H1 (cell line): ENCODE results near the gene SBF2. TPM values are rescaled to one million over a fixed set of nuclear protein-coding genes. Genes with fewer than 3 reads are reported as not detected.
A peak's percentile ranks its signal among the peaks of the same experiment; 100 is the strongest.

ENCODE experiments used
- CTCF ChIA-PET: fragments of 300-600 bp; sonication (Branson Sonifier 250); formaldehyde crosslinking; loops from one replicate; lab custom pipeline; 2021; ENCODE audit not compliant: partially characterized antibody; lab: Charles Lee
- POLR2A ChIA-PET: fragments of 300-600 bp; sonication (Branson Sonifier 250); formaldehyde crosslinking; loops from one replicate; lab custom pipeline; 2021; ENCODE audit warnings: inconsistent platforms; ENCODE audit not compliant: partially characterized antibody; lab: Charles Lee
- DNase-seq, 2 experiments: peaks; one replicate each; pipeline versions ENCODE4 v3.0.0 to v3.0.0-alpha.2; 2010 to 2022; ENCODE audit warnings: low spot score in 2 of 2, low read depth in 1 of 2, mixed read lengths in 1 of 2
- FAIRE-seq: peaks from 2 replicates; lab custom pipeline; 2011; peaks lifted over from hg19 to GRCh38; lab: Jason Lieb, UNC
- H2AFZ ChIP-seq: 2 replicates; pipeline ENCODE4 v1.8.1; 2012; ENCODE audit warnings: low read length, inconsistent platforms
- H2AK5ac ChIP-seq: 2 replicates; pipeline ENCODE4 v1.6.1; 2013; ENCODE audit warnings: low read depth, low read length
- H2BK120ac ChIP-seq: replicated peaks from 2 replicates; pipeline ENCODE3; 2013; ENCODE audit warnings: low read depth, low read length, inconsistent platforms
- H2BK12ac ChIP-seq: 2 replicates; pipeline ENCODE4 v1.6.1; 2013; ENCODE audit warnings: low read depth, low read length
- H2BK15ac ChIP-seq: 2 replicates; pipeline ENCODE4 v1.6.1; 2013; ENCODE audit warnings: low read length
- H2BK20ac ChIP-seq: 2 replicates; pipeline ENCODE4 v1.6.1; 2013; ENCODE audit warnings: low read length
- H2BK5ac ChIP-seq: 2 replicates; pipeline ENCODE4 v1.6.1; 2013; ENCODE audit warnings: low read depth, low read length
- H3K14ac ChIP-seq: 2 replicates; pipeline ENCODE4 v1.6.1; 2013; ENCODE audit warnings: inconsistent platforms; ENCODE audit not compliant: insufficient read length
- H3K18ac ChIP-seq: 2 replicates; pipeline ENCODE4 v1.6.1; 2013; ENCODE audit warnings: low read length; ENCODE audit errors: extremely low read depth
- H3K23ac ChIP-seq: 2 replicates; pipeline ENCODE4 v1.6.1; 2013; ENCODE audit warnings: inconsistent platforms; ENCODE audit not compliant: insufficient read length
- H3K23me2 ChIP-seq: 2 replicates; pipeline ENCODE4 v1.6.1; 2013; ENCODE audit warnings: low read depth, low read length
- H3K27ac ChIP-seq: 2 replicates; pipeline ENCODE4 v1.6.1; 2011; ENCODE audit warnings: low read depth, low read length, inconsistent platforms
- H3K27me3 ChIP-seq, 4 experiments: replicated peaks in 1 of 4; 1 replicate in 1 of 4; 2 replicates in 3 of 4; pipeline versions ENCODE4 v1.6.1 to v1.8.1; 2011 to 2013; ENCODE audit warnings: low read length in 3 of 4, mild to moderate bottlenecking in 3 of 4, inconsistent platforms in 2 of 4, mixed read lengths in 2 of 4, moderate library complexity in 1 of 4; ENCODE audit not compliant: control insufficient read depth in 3 of 4, insufficient read depth in 3 of 4; ENCODE audit errors: extremely low read depth in 1 of 4
- H3K36me3 ChIP-seq, 4 experiments: 2 replicates each; pipeline versions ENCODE4 v1.6.1 to v1.8.1; 2011 to 2013; ENCODE audit warnings: mild to moderate bottlenecking in 4 of 4, low read length in 3 of 4, moderate library complexity in 2 of 4, control low read depth in 1 of 4, inconsistent platforms in 1 of 4; ENCODE audit not compliant: insufficient read depth in 4 of 4, control insufficient read depth in 2 of 4
- H3K4ac ChIP-seq: replicated peaks from 2 replicates; pipeline ENCODE3; 2013; ENCODE audit warnings: low read length, low read depth, mixed read lengths, inconsistent platforms; ENCODE audit not compliant: insufficient read length
- H3K4me1 ChIP-seq, 4 experiments: replicated peaks in 1 of 4; 1 replicate in 1 of 4; 2 replicates in 3 of 4; pipeline versions ENCODE4 v1.6.1 to v1.8.1; 2011 to 2013; ENCODE audit warnings: low read length in 3 of 4, inconsistent platforms in 2 of 4, mixed read lengths in 1 of 4; ENCODE audit not compliant: insufficient read depth in 4 of 4, control insufficient read depth in 3 of 4
- H3K4me2 ChIP-seq, 2 experiments: 2 replicates each; pipeline versions ENCODE4 v1.6.1 to v1.8.1; 2011 to 2013; ENCODE audit warnings: low read depth in 2 of 2, low read length in 2 of 2, control low read depth in 1 of 2, inconsistent platforms in 1 of 2, mild to moderate bottlenecking in 1 of 2; ENCODE audit not compliant: insufficient read depth in 1 of 2
- H3K4me3 ChIP-seq, 4 experiments: fragments of 200-600, 300-600 bp in 1 of 4; sonication (generic), shearing (Covaris generic), sonication (Bioruptor Twin) in 1 of 4; 2 replicates each; pipeline versions ENCODE4 v1.5.1 to v1.8.1; 2011 to 2016; ENCODE audit warnings: low read length in 4 of 4, low read depth in 3 of 4, control low read depth in 2 of 4, inconsistent platforms in 2 of 4, mild to moderate bottlenecking in 2 of 4, mixed read lengths in 1 of 4, moderate library complexity in 1 of 4; ENCODE audit not compliant: insufficient read depth in 2 of 4; ENCODE audit errors: extremely low read depth in 1 of 4
- H3K56ac ChIP-seq: replicated peaks from 2 replicates; pipeline ENCODE3; 2013; ENCODE audit warnings: low read depth, mild to moderate bottlenecking, mixed read lengths, low read length, inconsistent platforms; ENCODE audit not compliant: insufficient read length
- H3K79me1 ChIP-seq: 2 replicates; pipeline ENCODE4 v1.6.1; 2013; ENCODE audit warnings: low read depth, low read length, control low read depth
- H3K79me2 ChIP-seq, 2 experiments: 2 replicates each; pipeline versions ENCODE4 v1.6.1 to v1.8.1; 2012 to 2013; ENCODE audit warnings: low read length in 2 of 2, mild to moderate bottlenecking in 2 of 2, inconsistent platforms in 1 of 2; ENCODE audit not compliant: insufficient read depth in 2 of 2, control insufficient read depth in 1 of 2
- H3K9ac ChIP-seq, 4 experiments: replicated peaks in 1 of 4; 1 replicate in 1 of 4; 2 replicates in 3 of 4; pipeline versions ENCODE4 v1.6.1 to v1.8.1; 2011 to 2013; ENCODE audit warnings: low read depth in 3 of 4, low read length in 3 of 4, control low read depth in 2 of 4, mild to moderate bottlenecking in 2 of 4, moderate library complexity in 2 of 4, inconsistent platforms in 1 of 4; ENCODE audit errors: extremely low read depth in 1 of 4
- H3K9me3 ChIP-seq, 2 experiments: 2 replicates each; pipeline versions ENCODE4 v1.6.1 to v1.8.1; 2012 to 2013; ENCODE audit warnings: mild to moderate bottlenecking in 2 of 2, moderate library complexity in 2 of 2, control low read depth in 1 of 2, inconsistent platforms in 1 of 2, low read depth in 1 of 2, low read length in 1 of 2, mixed read lengths in 1 of 2; ENCODE audit not compliant: insufficient read depth in 2 of 2
- H4K20me1 ChIP-seq, 2 experiments: replicated peaks in 1 of 2; 2 replicates each; pipeline versions ENCODE3 to v1.8.1; 2011 to 2013; ENCODE audit warnings: inconsistent platforms in 2 of 2, low read length in 2 of 2, mild to moderate bottlenecking in 1 of 2; ENCODE audit not compliant: insufficient read depth in 2 of 2, control insufficient read depth in 1 of 2
- H4K5ac ChIP-seq: 2 replicates; pipeline ENCODE4 v1.6.1; 2013; ENCODE audit warnings: low read length, low read depth, mixed read lengths, inconsistent platforms; ENCODE audit not compliant: insufficient read length
- H4K8ac ChIP-seq: 2 replicates; pipeline ENCODE4 v1.8.0; 2013; ENCODE audit warnings: mild to moderate bottlenecking, moderate library complexity, low read length, inconsistent platforms; ENCODE audit not compliant: insufficient read depth; ENCODE audit errors: extremely low read depth
- H4K91ac ChIP-seq: replicated peaks from 2 replicates; pipeline ENCODE3; 2013; ENCODE audit warnings: low read length, mixed read lengths, inconsistent platforms; ENCODE audit not compliant: insufficient read length
- E2F6 ChIP-seq: IDR thresholded peaks from 2 replicates; pipeline ENCODE4 v1.6.1; 2012; ENCODE audit warnings: inconsistent platforms
- RAD21 ChIP-seq, 2 experiments: IDR thresholded peaks in 1 of 2; conservative IDR thresholded peaks in 1 of 2; 2 replicates each; pipeline ENCODE4 v1.6.1; 2011; ENCODE audit warnings: low read depth in 2 of 2, low read length in 2 of 2, improper control_type of control experiment in 1 of 2, inconsistent platforms in 1 of 2, mild to moderate bottlenecking in 1 of 2, moderate library complexity in 1 of 2
- WGBS, 2 experiments: shearing (Covaris generic) in 1 of 2; methylation state at CpG; one replicate each; pipeline versions ENCODE4 v1.1.6 to v1.1.7; 2013 to 2015; ENCODE audit warnings: low lambda C conversion rate in 2 of 2, mixed read lengths in 2 of 2, inconsistent platforms in 1 of 2, low coverage in 1 of 2, missing lambda C conversion rate in 1 of 2; ENCODE audit not compliant: insufficient replicate concordance in 2 of 2, insufficient coverage in 1 of 2, insufficient read length in 1 of 2; ENCODE audit errors: extremely low coverage in 1 of 2, missing lambda C conversion rate in 1 of 2; 5-methylcytosine and 5-hydroxymethylcytosine counted together
- polyA plus RNA-seq, 7 experiments: library from polyadenylated mRNA; depleted of rRNA in 3 of 7; stranded (reverse) in 5 of 7; unstranded in 2 of 7; fragments of >200 nt in 5 of 7; fragments of 200-250 nt in 2 of 7; gene quantifications; 1 replicate in 5 of 7; 2 replicates in 1 of 7; 4 replicates in 1 of 7; pipeline versions ENCODE4 v1.2.1 to v1.2.3, GENCODE V29; 2011 to 2013; ENCODE audit warnings: missing spikeins in 2 of 7, mixed read lengths in 2 of 7
- total RNA-seq: library from RNA; stranded (reverse); fragmentation: NEBNext Ultra II Directional; extraction: Animal tissue kit (Norgen Biotek cat#: 25700); gene quantifications from 2 replicates; pipeline ENCODE4 v1.2.1, GENCODE V29; 2021

SBF2 gene
- total and polyA plus RNA-seq, 2 of the 8 experiments (the other 6 are each of a cell fraction or from before 2014, with no cell fraction given), result 36.7 to 50.5 TPM

DNA sequence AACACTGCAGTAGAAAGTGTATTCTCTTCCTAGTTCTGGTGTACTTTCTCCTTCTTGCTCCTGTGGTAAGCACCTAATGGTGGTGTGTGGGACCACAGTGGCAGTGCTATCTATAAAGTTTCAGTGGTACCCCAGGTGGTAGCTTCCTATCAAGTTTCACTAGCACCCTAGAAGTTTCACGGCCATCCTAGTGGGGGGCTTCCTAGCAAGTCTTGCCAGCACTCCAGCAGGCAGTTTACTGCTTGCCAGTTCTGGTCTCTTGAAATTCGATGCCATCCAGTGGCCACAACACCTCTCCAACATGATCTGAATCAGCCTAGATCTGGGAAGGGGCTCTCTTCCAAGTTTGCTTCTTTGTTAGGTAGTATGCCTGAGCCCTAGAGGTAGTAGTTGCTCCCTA, 400.5 kb downstream of the SBF2 start:
- ChIA-PET CTCF (interaction anchor here (1.1 to 1.6 kb wide), 4 partner anchors 8 to 23 kb away, joined by 3 to 5 read pairs (median 4); no protein-coding TSS in a partner anchor), POLR2A (interaction anchor here (0.5 kb wide), 1 partner anchor 110 kb away, joined by 3 read pairs; no protein-coding TSS in a partner anchor)
- Histone ChIP-seq H2AK5ac (no peak overlapping the region), H3K4me2 (peak overlapping the region in 1 of 2 experiments; percentile 25; a peak in 1 of 4 replicates), H3K9ac (no peak overlapping the region; a peak in 1 of 7 replicates), H3K36me3 (peaks cover 0 to 4% (median 2%) of the 10 kb centered on the region in 4 experiments; a peak in 2 of 8 replicates), H3K23ac (no peak overlapping the region), H3K27ac (no peak overlapping the region), H3K4me3 (no peak overlapping the region), H3K14ac (no peak overlapping the region), H4K5ac (peak overlapping the region; percentile 20), H4K20me1 (no peaks in the 10 kb centered on the region), H2BK15ac (no peak overlapping the region), H4K91ac (peak overlapping the region; percentile 16), H2BK20ac (no peak overlapping the region), H3K4me1 (peaks cover 0 to 4% (median 2%) of the 10 kb centered on the region in 4 experiments; a peak in 3 of 7 replicates), H3K9me3 (no peaks in the 10 kb centered on the region; a peak in 1 of 4 replicates), H3K79me1 (no peaks in the 10 kb centered on the region)
- no peak for FAIRE-seq
- 76% methylated on average over 2 of the region's 2 CpGs; no CpG with 5 or more reads in 1 of the 2 experiments for WGBS, 2 experiments
- DNase-seq, result peak in 1 of 2 experiments; percentile 53
- peak in 1 of 2 experiments; percentile 35; a peak in 1 of 4 replicates for TF ChIP-seq RAD21 (IDR thresholded peaks at IDR 0.05 in 1 of 2, conservative IDR thresholded peaks at IDR 0.05 in 1 of 2; ENCODE audit: low read depth in 2 of 2, low read length in 2 of 2)
- no peak for TF ChIP-seq E2F6
- TF ChIP-seq, all 59 proteins: peak for 1
- 0 out of 2 replicates have a peak overlapping the region, but pooled peaks have one; percentile 25 for H2BK5ac ChIP-seq
- no peak overlapping the region for H4K8ac ChIP-seq
- no peak overlapping the region for H2BK12ac ChIP-seq
- no peaks in the 10 kb centered on the region for H3K79me2 ChIP-seq
- H3K4ac ChIP-seq, result no peak overlapping the region
- no peak overlapping the region for H3K56ac ChIP-seq
- no peak overlapping the region for H2BK120ac ChIP-seq
- no peaks in the 10 kb centered on the region for H3K27me3 ChIP-seq
- no peak overlapping the region for H2AFZ ChIP-seq
- H3K23me2 ChIP-seq, result no peaks in the 10 kb centered on the region
- no peak overlapping the region for H3K18ac ChIP-seq
